GM21381 (cell line): ENCODE data around the gene ZNF337.
"Not testable (repeated sequence)": the region's sequence is repeated elsewhere in the genome, so short reads cannot be mapped to it uniquely, and the experiment has no call there.

Source experiments
- ATAC-seq: cut with Tn5 transposase; IDR thresholded peaks from one replicate; pipeline ENCODE4 v1.9.1; 2021; ENCODE audit warnings: mild to moderate bottlenecking, moderate library complexity; ENCODE audit not compliant: unreplicated experiment

The ZNF337 gene

DNA sequence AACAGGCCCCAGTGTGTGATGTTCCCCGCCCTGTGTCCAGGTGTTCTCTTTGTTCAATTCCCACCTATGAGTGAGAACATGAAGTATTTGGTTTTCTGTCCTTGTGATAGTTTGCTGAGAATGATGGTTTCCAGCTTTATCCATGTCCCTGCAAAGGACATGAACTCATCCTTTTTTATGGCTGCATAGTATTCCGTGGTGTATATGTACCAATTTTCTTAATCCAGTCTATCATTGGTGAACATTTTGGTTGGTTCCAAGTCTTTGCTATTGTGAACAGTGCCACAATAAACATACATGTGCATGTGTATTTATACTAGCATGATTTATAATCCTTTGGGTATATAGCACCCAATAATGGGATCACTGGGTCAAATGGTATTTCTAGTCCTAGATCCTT lies 66.0 kb downstream of the ZNF337 start:
- ATAC-seq, result not testable (repeated sequence)

DNA sequence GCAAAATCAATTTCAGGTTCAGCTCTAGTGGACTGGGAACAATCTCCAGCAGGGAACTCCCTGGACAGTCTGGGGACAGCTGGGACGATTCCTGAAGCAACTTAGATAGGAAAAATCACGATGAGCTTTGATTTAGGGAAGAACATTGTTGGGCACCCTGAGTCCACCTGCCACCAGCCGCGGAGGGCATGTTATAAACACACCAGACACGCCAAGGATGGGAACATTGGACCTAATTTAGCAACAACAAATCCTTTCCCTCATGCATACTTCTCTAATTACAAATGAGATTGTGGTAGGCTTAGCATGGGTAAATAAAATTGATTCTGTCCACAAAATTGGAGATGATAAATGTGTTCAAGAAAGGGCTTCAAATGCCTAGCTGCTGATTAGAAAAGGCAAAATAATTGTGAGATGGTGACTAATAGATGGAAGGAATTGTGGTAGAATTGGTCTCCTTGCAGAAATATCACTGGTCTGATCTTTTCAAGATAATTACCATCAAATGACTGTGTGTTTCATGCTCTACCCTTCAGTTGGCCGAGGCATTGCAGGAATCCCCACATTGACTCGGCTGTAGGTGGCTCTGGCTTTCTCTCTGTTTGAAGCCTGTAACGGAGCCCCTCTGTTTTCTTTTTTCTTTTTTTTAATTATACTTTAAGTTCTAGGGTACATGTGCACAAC lies 66.7 kb downstream of the ZNF337 start:
- ATAC-seq, result no peak

GRCh38 chr20:25626779-25627178 lies 69.9 kb downstream of the ZNF337 start:
- no peak for ATAC-seq

DNA sequence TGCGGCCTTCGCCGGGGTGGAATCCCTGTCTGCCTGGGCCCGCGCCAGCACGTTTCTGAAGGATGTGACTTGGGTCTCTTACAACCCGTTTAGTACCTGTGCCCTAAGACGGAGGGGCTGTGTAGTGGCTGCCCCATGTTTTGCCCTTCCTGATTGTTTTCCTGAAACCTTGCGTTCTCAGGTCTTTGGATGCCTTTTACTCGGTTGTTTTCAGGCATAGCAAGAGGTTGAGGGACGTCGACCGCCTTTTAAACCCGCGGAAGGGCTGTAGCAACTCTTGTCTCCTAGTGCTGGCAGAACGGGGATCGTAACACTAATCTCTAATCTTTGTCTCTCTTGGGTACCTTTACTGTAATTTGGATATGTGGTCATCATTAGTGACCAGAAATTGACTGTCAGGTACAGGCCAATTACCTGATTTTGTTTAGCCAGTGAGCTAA lies 72.1 kb downstream of the ZNF337 start:
- ATAC-seq, result no peak
